WTC11 (cell line): ENCODE measurements around the gene THSD4. TPM values are rescaled to one million over a fixed set of nuclear protein-coding genes. Genes with fewer than 3 reads are reported as not detected.

Experiments
- ATAC-seq: fragments of 200-7000 bp; cut with Tn5 transposase; 2 replicates; pipeline ENCODE4 v1.10.0; 2021; ENCODE audit warnings: mild to moderate bottlenecking, moderate library complexity
- CTCF ChIA-PET: fragments of 300-600 bp; sonication (Branson Sonifier 250); formaldehyde crosslinking; loops from one replicate; lab custom pipeline; 2021; ENCODE audit warnings: antibody characterized with exemption; lab: Charles Lee
- POLR2A ChIA-PET: fragments of 350-600 bp; sonication (Branson Sonifier 250); formaldehyde crosslinking; loops from one replicate; lab custom pipeline; 2021; ENCODE audit warnings: antibody characterized with exemption; lab: Charles Lee
- DNase-seq: peaks from one replicate; pipeline ENCODE4 v3.0.0; 2021; ENCODE audit warnings: low spot score
- H3K27ac Mint-ChIP-seq: 2 replicates; pipeline ENCODE4 v1.8.0; 2021; ENCODE audit warnings: mixed read lengths
- H3K27me3 Mint-ChIP-seq: 2 replicates; pipeline ENCODE4 v1.8.0; 2021; ENCODE audit warnings: low read depth, mild to moderate bottlenecking, moderate library complexity, mixed read lengths
- H3K36me3 Mint-ChIP-seq: 2 replicates; pipeline ENCODE4 v1.8.0; 2021; ENCODE audit warnings: mixed read lengths
- H3K4me1 Mint-ChIP-seq: 2 replicates; pipeline ENCODE4 v1.8.0; 2022; ENCODE audit warnings: mixed read lengths
- H3K4me3 Mint-ChIP-seq: 2 replicates; pipeline ENCODE4 v1.8.0; 2021; ENCODE audit warnings: mild to moderate bottlenecking, moderate library complexity, mixed read lengths
- H3K9me3 Mint-ChIP-seq: 2 replicates; pipeline ENCODE4 v1.8.0; 2021; ENCODE audit warnings: mixed read lengths
- ATF1 ChIP-seq: sonication (generic); formaldehyde crosslinking; IDR thresholded peaks from 2 replicates; pipeline ENCODE4 v1.8.1; 2023; ENCODE audit warnings: mild to moderate bottlenecking, moderate library complexity, missing genetic modification reagents
- CBFB ChIP-seq: sonication (generic); formaldehyde crosslinking; IDR thresholded peaks from 2 replicates; pipeline ENCODE4 v1.8.1; 2022; ENCODE audit warnings: mild to moderate bottlenecking, low read depth, missing genetic modification reagents
- CREB1 ChIP-seq: sonication (generic); formaldehyde crosslinking; IDR thresholded peaks from 2 replicates; pipeline ENCODE4 v1.8.0; 2023; ENCODE audit warnings: mild to moderate bottlenecking, missing genetic modification reagents
- CREM ChIP-seq: sonication (generic); formaldehyde crosslinking; IDR thresholded peaks from 2 replicates; pipeline ENCODE4 v1.8.1; 2022; ENCODE audit warnings: mild to moderate bottlenecking, missing genetic modification reagents, moderate library complexity
- GABPB1 ChIP-seq: sonication (generic); formaldehyde crosslinking; IDR thresholded peaks from 2 replicates; pipeline ENCODE4 v1.8.1; 2023; ENCODE audit warnings: mild to moderate bottlenecking, missing genetic modification reagents
- KAT7 ChIP-seq: sonication (generic); formaldehyde crosslinking; IDR thresholded peaks from 2 replicates; pipeline ENCODE4 v1.8.1; 2023; ENCODE audit warnings: missing genetic modification reagents, mild to moderate bottlenecking, borderline replicate concordance
- MXD4 ChIP-seq: fragments of 250-450 bp; sonication (Bioruptor Pico); IDR thresholded peaks from 2 replicates; pipeline ENCODE4 v1.8.0; 2021; ENCODE audit warnings: mild to moderate bottlenecking, moderate library complexity, borderline replicate concordance
- NFE2L1 ChIP-seq: sonication (generic); formaldehyde crosslinking; IDR thresholded peaks from 2 replicates; pipeline ENCODE4 v1.8.1; 2023; ENCODE audit warnings: missing genetic modification reagents
- NFYB ChIP-seq: sonication (generic); formaldehyde crosslinking; conservative IDR thresholded peaks from 2 replicates; pipeline ENCODE4 v1.8.0; 2022; ENCODE audit warnings: low read depth, missing genetic modification reagents
- NR1H2 ChIP-seq: sonication (generic); formaldehyde crosslinking; IDR thresholded peaks from 2 replicates; pipeline ENCODE4 v1.9.0; 2021; ENCODE audit warnings: mild to moderate bottlenecking, moderate library complexity, missing genetic modification reagents
- RELA ChIP-seq: sonication (generic); formaldehyde crosslinking; IDR thresholded peaks from 2 replicates; pipeline ENCODE4 v1.8.1; 2022; ENCODE audit warnings: missing genetic modification reagents, mild to moderate bottlenecking, borderline replicate concordance
- ZNF138 ChIP-seq: sonication (generic); formaldehyde crosslinking; conservative IDR thresholded peaks from 2 replicates; pipeline ENCODE4 v1.8.1; 2022; ENCODE audit warnings: mild to moderate bottlenecking, moderate library complexity, missing genetic modification reagents
- ZNF317 ChIP-seq: sonication (generic); formaldehyde crosslinking; IDR thresholded peaks from 2 replicates; pipeline ENCODE4 v1.8.1; 2023; ENCODE audit warnings: low read depth, mild to moderate bottlenecking, moderate library complexity, missing genetic modification reagents, borderline replicate concordance
- ZSCAN18 ChIP-seq: fragments of 250-450 bp; sonication (Bioruptor Pico); IDR thresholded peaks from 2 replicates; pipeline ENCODE4 v2.1.2; 2022; ENCODE audit warnings: mild to moderate bottlenecking, moderate library complexity
- total RNA-seq: library from RNA; stranded (reverse); gene quantifications from 3 replicates; pipeline ENCODE4 v1.2.3, GENCODE V29; 2021
- TF ChIP-seq, protein P1 (sequence below): sonication (generic); formaldehyde crosslinking; IDR thresholded peaks from 2 replicates; pipeline ENCODE4 v1.8.0; 2022; ENCODE audit warnings: mild to moderate bottlenecking, missing genetic modification reagents
- TF ChIP-seq, protein P2 (sequence below): sonication (generic); formaldehyde crosslinking; IDR thresholded peaks from 2 replicates; pipeline ENCODE4 v1.8.1; 2023; ENCODE audit warnings: mild to moderate bottlenecking, missing genetic modification reagents
- TF ChIP-seq, protein P3 (sequence below): sonication (generic); formaldehyde crosslinking; IDR thresholded peaks from 2 replicates; pipeline ENCODE4 v1.8.1; 2023; ENCODE audit warnings: mild to moderate bottlenecking, missing genetic modification reagents, moderate library complexity
- TF ChIP-seq, protein P4 (sequence below): sonication (generic); formaldehyde crosslinking; IDR thresholded peaks from 2 replicates; pipeline ENCODE4 v1.8.0; 2022; ENCODE audit warnings: mild to moderate bottlenecking, missing genetic modification reagents
- TF ChIP-seq, protein P5 (sequence below): fragments of 250-450 bp; sonication (Bioruptor Pico); IDR thresholded peaks from 2 replicates; pipeline ENCODE4 v1.9.0; 2021; ENCODE audit warnings: mild to moderate bottlenecking, borderline replicate concordance

The THSD4 gene
- total RNA-seq, 1 experiment from 2014 or later: 7.8 TPM

DNA sequence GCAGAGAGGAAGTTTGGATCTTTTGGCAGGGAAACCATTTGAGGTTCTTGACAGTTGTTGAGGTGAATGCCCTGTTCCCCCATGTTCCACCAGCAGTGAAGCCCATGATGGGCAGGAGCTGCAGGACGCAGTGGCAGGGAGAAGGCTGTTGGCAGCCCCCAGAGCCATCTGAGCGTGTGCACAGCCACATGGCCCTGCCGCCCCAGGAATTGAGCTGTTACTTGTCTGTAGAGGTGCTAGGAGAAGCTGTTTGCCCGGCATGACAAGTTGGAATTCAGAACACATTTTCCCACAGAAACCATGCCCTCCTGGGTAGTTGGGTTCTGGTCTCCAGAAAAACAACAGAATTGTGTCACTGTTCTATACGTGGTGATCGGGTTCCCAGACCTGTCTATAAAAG is 476.9 kb downstream of the THSD4 start:
- ChIA-PET POLR2A (interaction anchor here (0.5 kb wide), 1 partner anchor 264 kb away, joined by 3 read pairs; no protein-coding TSS in a partner anchor), CTCF (interaction anchor here (1.1 to 3.0 kb wide), 4 partner anchors 16 to 152 kb away, joined by 5 to 21 read pairs (median 6); no protein-coding TSS in a partner anchor)
- H3K36me3 Mint-ChIP-seq: peaks cover 7% of the 10 kb centered on the region; the same call in 1 of the 2 replicates
- peaks cover 20% of the 10 kb centered on the region for H3K9me3 Mint-ChIP-seq
- no peak overlapping the region for H3K4me3 Mint-ChIP-seq
- DNase-seq (no peak), ATAC-seq (no peak)
- H3K27ac Mint-ChIP-seq: no peak overlapping the region
- TF ChIP-seq CREM (CRISPR knock-in tag): no peak
- no peak for TF ChIP-seq NR1H2 (CRISPR knock-in tag)
- TF ChIP-seq, protein P1, sequence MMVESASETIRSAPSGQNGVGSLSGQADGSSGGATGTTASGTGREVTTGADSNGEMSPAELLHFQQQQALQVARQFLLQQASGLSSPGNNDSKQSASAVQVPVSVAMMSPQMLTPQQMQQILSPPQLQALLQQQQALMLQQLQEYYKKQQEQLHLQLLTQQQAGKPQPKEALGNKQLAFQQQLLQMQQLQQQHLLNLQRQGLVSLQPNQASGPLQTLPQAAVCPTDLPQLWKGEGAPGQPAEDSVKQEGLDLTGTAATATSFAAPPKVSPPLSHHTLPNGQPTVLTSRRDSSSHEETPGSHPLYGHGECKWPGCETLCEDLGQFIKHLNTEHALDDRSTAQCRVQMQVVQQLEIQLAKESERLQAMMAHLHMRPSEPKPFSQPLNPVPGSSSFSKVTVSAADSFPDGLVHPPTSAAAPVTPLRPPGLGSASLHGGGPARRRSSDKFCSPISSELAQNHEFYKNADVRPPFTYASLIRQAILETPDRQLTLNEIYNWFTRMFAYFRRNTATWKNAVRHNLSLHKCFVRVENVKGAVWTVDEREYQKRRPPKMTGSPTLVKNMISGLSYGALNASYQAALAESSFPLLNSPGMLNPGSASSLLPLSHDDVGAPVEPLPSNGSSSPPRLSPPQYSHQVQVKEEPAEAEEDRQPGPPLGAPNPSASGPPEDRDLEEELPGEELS (CRISPR knock-in tag): no peak
- TF ChIP-seq KAT7 (CRISPR knock-in tag): no peak
- TF ChIP-seq NFE2L1: no peak
- TF ChIP-seq, protein P2, sequence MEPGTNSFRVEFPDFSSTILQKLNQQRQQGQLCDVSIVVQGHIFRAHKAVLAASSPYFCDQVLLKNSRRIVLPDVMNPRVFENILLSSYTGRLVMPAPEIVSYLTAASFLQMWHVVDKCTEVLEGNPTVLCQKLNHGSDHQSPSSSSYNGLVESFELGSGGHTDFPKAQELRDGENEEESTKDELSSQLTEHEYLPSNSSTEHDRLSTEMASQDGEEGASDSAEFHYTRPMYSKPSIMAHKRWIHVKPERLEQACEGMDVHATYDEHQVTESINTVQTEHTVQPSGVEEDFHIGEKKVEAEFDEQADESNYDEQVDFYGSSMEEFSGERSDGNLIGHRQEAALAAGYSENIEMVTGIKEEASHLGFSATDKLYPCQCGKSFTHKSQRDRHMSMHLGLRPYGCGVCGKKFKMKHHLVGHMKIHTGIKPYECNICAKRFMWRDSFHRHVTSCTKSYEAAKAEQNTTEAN (CRISPR knock-in tag): no peak
- TF ChIP-seq RELA (CRISPR knock-in tag): no peak
- TF ChIP-seq CREB1 (CRISPR knock-in tag): no peak
- no peak for TF ChIP-seq GABPB1
- no peak for TF ChIP-seq MXD4 (CRISPR knock-in tag)
- no peak for TF ChIP-seq ZNF138
- TF ChIP-seq, protein P3, sequence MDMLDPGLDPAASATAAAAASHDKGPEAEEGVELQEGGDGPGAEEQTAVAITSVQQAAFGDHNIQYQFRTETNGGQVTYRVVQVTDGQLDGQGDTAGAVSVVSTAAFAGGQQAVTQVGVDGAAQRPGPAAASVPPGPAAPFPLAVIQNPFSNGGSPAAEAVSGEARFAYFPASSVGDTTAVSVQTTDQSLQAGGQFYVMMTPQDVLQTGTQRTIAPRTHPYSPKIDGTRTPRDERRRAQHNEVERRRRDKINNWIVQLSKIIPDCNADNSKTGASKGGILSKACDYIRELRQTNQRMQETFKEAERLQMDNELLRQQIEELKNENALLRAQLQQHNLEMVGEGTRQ (CRISPR knock-in tag): no peak
- no peak for TF ChIP-seq ATF1 (CRISPR knock-in tag)
- TF ChIP-seq, protein P4, sequence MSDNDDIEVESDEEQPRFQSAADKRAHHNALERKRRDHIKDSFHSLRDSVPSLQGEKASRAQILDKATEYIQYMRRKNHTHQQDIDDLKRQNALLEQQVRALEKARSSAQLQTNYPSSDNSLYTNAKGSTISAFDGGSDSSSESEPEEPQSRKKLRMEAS (CRISPR knock-in tag): no peak
- TF ChIP-seq ZSCAN18 (CRISPR knock-in tag): no peak
- peaks cover 26% of the 10 kb centered on the region for H3K4me1 Mint-ChIP-seq
- H3K27me3 Mint-ChIP-seq: no peaks in the 10 kb centered on the region

- H3K9me3 Mint-ChIP-seq: peaks cover 20% of the 10 kb centered on the region
- POLR2A ChIA-PET: no interaction called here
- TF ChIP-seq ZNF317 (CRISPR knock-in tag): no peak
- no peak for TF ChIP-seq CREM (CRISPR knock-in tag)
- TF ChIP-seq, protein P5, sequence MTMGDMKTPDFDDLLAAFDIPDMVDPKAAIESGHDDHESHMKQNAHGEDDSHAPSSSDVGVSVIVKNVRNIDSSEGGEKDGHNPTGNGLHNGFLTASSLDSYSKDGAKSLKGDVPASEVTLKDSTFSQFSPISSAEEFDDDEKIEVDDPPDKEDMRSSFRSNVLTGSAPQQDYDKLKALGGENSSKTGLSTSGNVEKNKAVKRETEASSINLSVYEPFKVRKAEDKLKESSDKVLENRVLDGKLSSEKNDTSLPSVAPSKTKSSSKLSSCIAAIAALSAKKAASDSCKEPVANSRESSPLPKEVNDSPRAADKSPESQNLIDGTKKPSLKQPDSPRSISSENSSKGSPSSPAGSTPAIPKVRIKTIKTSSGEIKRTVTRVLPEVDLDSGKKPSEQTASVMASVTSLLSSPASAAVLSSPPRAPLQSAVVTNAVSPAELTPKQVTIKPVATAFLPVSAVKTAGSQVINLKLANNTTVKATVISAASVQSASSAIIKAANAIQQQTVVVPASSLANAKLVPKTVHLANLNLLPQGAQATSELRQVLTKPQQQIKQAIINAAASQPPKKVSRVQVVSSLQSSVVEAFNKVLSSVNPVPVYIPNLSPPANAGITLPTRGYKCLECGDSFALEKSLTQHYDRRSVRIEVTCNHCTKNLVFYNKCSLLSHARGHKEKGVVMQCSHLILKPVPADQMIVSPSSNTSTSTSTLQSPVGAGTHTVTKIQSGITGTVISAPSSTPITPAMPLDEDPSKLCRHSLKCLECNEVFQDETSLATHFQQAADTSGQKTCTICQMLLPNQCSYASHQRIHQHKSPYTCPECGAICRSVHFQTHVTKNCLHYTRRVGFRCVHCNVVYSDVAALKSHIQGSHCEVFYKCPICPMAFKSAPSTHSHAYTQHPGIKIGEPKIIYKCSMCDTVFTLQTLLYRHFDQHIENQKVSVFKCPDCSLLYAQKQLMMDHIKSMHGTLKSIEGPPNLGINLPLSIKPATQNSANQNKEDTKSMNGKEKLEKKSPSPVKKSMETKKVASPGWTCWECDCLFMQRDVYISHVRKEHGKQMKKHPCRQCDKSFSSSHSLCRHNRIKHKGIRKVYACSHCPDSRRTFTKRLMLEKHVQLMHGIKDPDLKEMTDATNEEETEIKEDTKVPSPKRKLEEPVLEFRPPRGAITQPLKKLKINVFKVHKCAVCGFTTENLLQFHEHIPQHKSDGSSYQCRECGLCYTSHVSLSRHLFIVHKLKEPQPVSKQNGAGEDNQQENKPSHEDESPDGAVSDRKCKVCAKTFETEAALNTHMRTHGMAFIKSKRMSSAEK (CRISPR knock-in tag): no peak
- no peak for TF ChIP-seq CBFB (CRISPR knock-in tag)
- no peak for TF ChIP-seq NFYB (CRISPR knock-in tag)
- no peak overlapping the region for H3K4me3 Mint-ChIP-seq
- no peak overlapping the region for H3K27ac Mint-ChIP-seq
- peaks cover 7% of the 10 kb centered on the region; the same call in 1 of the 2 replicates for H3K36me3 Mint-ChIP-seq
- ATAC-seq (no peak), DNase-seq (no peak)
- H3K4me1 Mint-ChIP-seq: peaks cover 32% of the 10 kb centered on the region
- CTCF ChIA-PET: interaction anchor here (1.4 kb wide), 1 partner anchor 185 kb away, joined by 5 read pairs; no protein-coding TSS in a partner anchor
- no peaks in the 10 kb centered on the region for H3K27me3 Mint-ChIP-seq
Measured at GRCh38 chr15:71595846-71596553, 480.7 kb downstream of the THSD4 start.
